K562 (cell line): ENCODE measurements around the gene WTAP. TPM values are rescaled to one million over a fixed set of nuclear protein-coding genes. Genes with fewer than 3 reads are reported as not detected.

Experiments used
- ATAC-seq: fragments of 200-7000 bp; cut with Tn5 transposase; 3 replicates; pipeline ENCODE4 v1.9.1; 2020; ENCODE audit warnings: moderate library complexity
- BruUV-seq: library from RNA; stranded (reverse); fragments of 400-500 nt; replicated peaks from 2 replicates; lab custom pipeline; 2021; lab: Mats Ljungman, UMichigan
- CTCF ChIA-PET: fragments of 300-600 bp; formaldehyde crosslinking; extraction: SDS; loops from one replicate; lab custom pipeline; 2021; ENCODE audit warnings: low intra/inter-chr PET ratio; lab: Yijun Ruan, JAX
- POLR2A ChIA-PET: fragments of 300-600, 350-650 bp; sonication (Branson Sonifier 250); formaldehyde crosslinking; extraction: SDS; loops from one replicate; lab custom pipeline; 2021; ENCODE audit warnings: antibody characterized with exemption, inconsistent platforms; lab: Yijun Ruan, JAX
- DNase-seq, 4 experiments: peaks; one replicate each; pipeline versions ENCODE4 v3.0.0 to v3.0.0-alpha.2; 2011 to 2018; ENCODE audit warnings: low spot score in 3 of 4, mixed read lengths in 3 of 4; ENCODE audit errors: extremely low read depth in 1 of 4
- FAIRE-seq: peaks from 2 replicates; lab custom pipeline; 2011; peaks lifted over from hg19 to GRCh38; lab: Jason Lieb, UNC
- H2AFZ ChIP-seq: 2 replicates; pipeline ENCODE4 v1.6.0; 2011; ENCODE audit warnings: low read depth, low read length, control low read depth, inconsistent platforms
- H3K27ac ChIP-seq: fragments of 200-600 bp; 3 replicates; pipeline ENCODE4 v1.8.0; 2011; ENCODE audit warnings: low read depth, mild to moderate bottlenecking, control low read depth, inconsistent platforms, low read length, moderate library complexity, mixed read lengths; ENCODE audit errors: extremely low read depth
- H3K27me3 ChIP-seq, 2 experiments: fragments of 300-600 bp in 1 of 2; 2 replicates in 1 of 2; 3 replicates in 1 of 2; pipeline versions ENCODE4 v1.6.0 to v1.8.0; 2011; ENCODE audit warnings: inconsistent platforms in 2 of 2, low read length in 2 of 2, mild to moderate bottlenecking in 1 of 2, mixed read lengths in 1 of 2, moderate library complexity in 1 of 2; ENCODE audit not compliant: control insufficient read depth in 2 of 2, insufficient read depth in 2 of 2
- H3K36me3 ChIP-seq: fragments of 300-600 bp; 3 replicates; pipeline ENCODE4 v1.8.0; 2011; ENCODE audit warnings: mild to moderate bottlenecking, low read length, inconsistent platforms; ENCODE audit not compliant: control insufficient read depth, insufficient read depth
- H3K4me1 ChIP-seq, 2 experiments: fragments of 200-600 bp in 1 of 2; replicated peaks in 1 of 2; 2 replicates in 1 of 2; 3 replicates in 1 of 2; pipeline versions ENCODE4 v1.5.1 to v1.8.0; 2011; ENCODE audit warnings: inconsistent platforms in 2 of 2, low read length in 2 of 2, mild to moderate bottlenecking in 1 of 2, mixed read lengths in 1 of 2, moderate library complexity in 1 of 2; ENCODE audit not compliant: control insufficient read depth in 2 of 2, insufficient read depth in 2 of 2
- H3K4me2 ChIP-seq: 2 replicates; pipeline ENCODE4 v1.6.1; 2011; ENCODE audit warnings: low read length, control low read depth, inconsistent platforms, mixed read lengths; ENCODE audit not compliant: insufficient read depth
- H3K4me3 ChIP-seq: fragments of 200-600 bp; sonication (generic), shearing (Covaris generic); 2 replicates; pipeline ENCODE4 v1.5.1; 2016; ENCODE audit warnings: control low read depth, inconsistent platforms
- H3K79me2 ChIP-seq: fragments of 200-600 bp; 3 replicates; pipeline ENCODE4 v1.8.0; 2011; ENCODE audit warnings: low read length, inconsistent platforms; ENCODE audit not compliant: control insufficient read depth, insufficient read depth
- H3K9ac ChIP-seq, 2 experiments: 2 replicates each; pipeline versions ENCODE4 v1.6.0 to v1.6.1; 2011; ENCODE audit warnings: low read depth in 2 of 2, low read length in 2 of 2, control low read depth in 1 of 2, inconsistent platforms in 1 of 2, mild to moderate bottlenecking in 1 of 2, mixed read lengths in 1 of 2; ENCODE audit not compliant: insufficient read depth in 1 of 2
- H3K9me1 ChIP-seq: one replicate; pipeline ENCODE4 v1.6.0; 2011; ENCODE audit warnings: inconsistent platforms, mild to moderate bottlenecking, low read length, moderate library complexity; ENCODE audit not compliant: control insufficient read depth, insufficient read depth
- H3K9me3 ChIP-seq: replicated peaks from 2 replicates; pipeline ENCODE4 v1.5.1; 2011; ENCODE audit warnings: low read depth, low read length, inconsistent platforms; ENCODE audit not compliant: control insufficient read depth, insufficient read depth
- H4K20me1 ChIP-seq: replicated peaks from 2 replicates; pipeline ENCODE4 v1.6.1; 2011; ENCODE audit warnings: low read length, inconsistent platforms, mixed read lengths; ENCODE audit not compliant: control insufficient read depth, insufficient read depth
- CEBPG ChIP-seq, 3 experiments: fragments of 200-800 bp in 1 of 3; sonication (Bioruptor generic) in 1 of 3; sonication (generic) in 1 of 3; formaldehyde crosslinking in 1 of 3; IDR thresholded peaks in 2 of 3; conservative IDR thresholded peaks in 1 of 3; 2 replicates each; pipeline versions ENCODE4 v1.6.1 to v1.8.0; 2016 to 2022; ENCODE audit warnings: missing compliant biosample characterization in 2 of 3, missing genetic modification characterization in 2 of 3, mild to moderate bottlenecking in 1 of 3, missing genetic modification reagents in 1 of 3
- E2F3 ChIP-seq: fragments of 250-450 bp; sonication (Bioruptor Pico); IDR thresholded peaks from 2 replicates; pipeline ENCODE4 v1.4.0; 2020; ENCODE audit warnings: mild to moderate bottlenecking
- FOXJ3 ChIP-seq: sonication (generic); formaldehyde crosslinking; IDR thresholded peaks from 2 replicates; pipeline ENCODE4 v1.4.0; 2020; ENCODE audit warnings: mild to moderate bottlenecking, missing genetic modification reagents
- GABPB1 ChIP-seq: sonication (generic); formaldehyde crosslinking; IDR thresholded peaks from 2 replicates; pipeline ENCODE4 v1.8.0; 2022; ENCODE audit warnings: mild to moderate bottlenecking, missing genetic modification reagents
- MAFF ChIP-seq: IDR thresholded peaks from 2 replicates; pipeline ENCODE4 v1.6.1; 2012; ENCODE audit warnings: low read length, improper control_type of control experiment
- MAFK ChIP-seq: IDR thresholded peaks from 2 replicates; pipeline ENCODE4 v1.6.1; 2011; ENCODE audit warnings: low read length, improper control_type of control experiment
- POLR2A ChIP-seq: fragments of 450-650 bp; conservative IDR thresholded peaks from 2 replicates; pipeline ENCODE4 v1.6.1; 2016
- POLR2AphosphoS5 ChIP-seq: IDR thresholded peaks from 2 replicates; pipeline ENCODE4 v1.6.1; 2011; ENCODE audit warnings: mild to moderate bottlenecking, low read depth, low read length, moderate library complexity; ENCODE audit not compliant: control insufficient read depth, insufficient read depth
- PRPF4 ChIP-seq: fragments of 200-400 bp; formaldehyde crosslinking; IDR thresholded peaks from one replicate; pipeline ENCODE4 v1.6.1; 2017; ENCODE audit warnings: low read length, low read depth, mild to moderate bottlenecking; ENCODE audit not compliant: insufficient read depth, poor library complexity, severe bottlenecking
- RFX7 ChIP-seq: fragments of 250-450 bp; sonication (Bioruptor Pico); IDR thresholded peaks from 2 replicates; pipeline ENCODE4 v1.5.1; 2021; ENCODE audit warnings: mild to moderate bottlenecking
- RHOXF2B ChIP-seq: fragments of 250-450 bp; sonication (Bioruptor Pico); conservative IDR thresholded peaks from 2 replicates; pipeline ENCODE4 v1.5.1; 2021
- ZNF589 ChIP-seq: fragments of 200-800 bp; sonication (Bioruptor generic); IDR thresholded peaks from 2 replicates; pipeline ENCODE4 v1.6.1; 2016; ENCODE audit warnings: low read depth, missing genetic modification characterization, missing compliant biosample characterization
- WGBS: fragments of 100-300 bp; shearing (Covaris generic); methylation state at CpG from one replicate; pipeline ENCODE4 v1.1.6; 2016; ENCODE audit warnings: low coverage, mixed read lengths; ENCODE audit not compliant: insufficient coverage; ENCODE audit errors: missing lambda C conversion rate; 5-methylcytosine and 5-hydroxymethylcytosine counted together
- in situ Hi-C: fragments of 300-500 bp; cut with MboI; formaldehyde crosslinking; loops from 4 replicates; pipeline ENCODE4 v1.15.0; 2018; ENCODE audit warnings: inconsistent platforms, mixed read lengths
- intact Hi-C: fragments of 100-400 bp; cut with micrococcal nuclease; formaldehyde crosslinking; loops from 2 replicates; pipeline ENCODE4 v1.14.2; 2022
- polyA plus RNA-seq, 8 experiments: library from polyadenylated mRNA; depleted of rRNA in 4 of 8; stranded (reverse) in 5 of 8; unstranded in 3 of 8; fragments of >200 nt; fragmentation: Nextera tagmentation in 2 of 8; fragmentation: Illumina TruSeq in 1 of 8; extraction: Ambion mirVana in 2 of 8; extraction: Trizol in 1 of 8; gene quantifications; 2 replicates each; pipeline versions ENCODE4 v1.2.1 to v1.2.3, GENCODE V29; 2011 to 2014; ENCODE audit warnings: inconsistent platforms in 1 of 8, missing spikeins in 1 of 8
- total RNA-seq, 7 experiments: library from RNA; depleted of rRNA in 6 of 7; stranded (reverse); fragments of >200 nt in 6 of 7; fragmentation: Illumina TruSeq in 2 of 7; extraction: Trizol in 2 of 7; gene quantifications; 2 replicates each; pipeline versions ENCODE4 v1.2.1 to v1.2.3, GENCODE V29; 2011 to 2021; ENCODE audit warnings: low replicate concordance in 1 of 7
- TF ChIP-seq, protein P1 (sequence below): fragments of 250-450 bp; sonication (Bioruptor Pico); IDR thresholded peaks from 2 replicates; pipeline ENCODE4 v1.5.0; 2022; ENCODE audit warnings: mild to moderate bottlenecking
- TF ChIP-seq, protein P2 (sequence below), 2 experiments: fragments of 450-650 bp; conservative IDR thresholded peaks; 2 replicates each; pipeline ENCODE4 v1.6.1; 2017; ENCODE audit warnings: mild to moderate bottlenecking in 2 of 2, moderate library complexity in 2 of 2
- TF ChIP-seq, protein P3 (sequence below): sonication (generic); formaldehyde crosslinking; IDR thresholded peaks from 2 replicates; pipeline ENCODE4 v1.8.0; 2022; ENCODE audit warnings: mild to moderate bottlenecking, missing genetic modification reagents

WTAP gene
- total and polyA plus RNA-seq, 9 of the 15 experiments (the other 6 are each of a cell fraction or from before 2014, with no cell fraction given): 52.4 to 156 (median 110) TPM

DNA sequence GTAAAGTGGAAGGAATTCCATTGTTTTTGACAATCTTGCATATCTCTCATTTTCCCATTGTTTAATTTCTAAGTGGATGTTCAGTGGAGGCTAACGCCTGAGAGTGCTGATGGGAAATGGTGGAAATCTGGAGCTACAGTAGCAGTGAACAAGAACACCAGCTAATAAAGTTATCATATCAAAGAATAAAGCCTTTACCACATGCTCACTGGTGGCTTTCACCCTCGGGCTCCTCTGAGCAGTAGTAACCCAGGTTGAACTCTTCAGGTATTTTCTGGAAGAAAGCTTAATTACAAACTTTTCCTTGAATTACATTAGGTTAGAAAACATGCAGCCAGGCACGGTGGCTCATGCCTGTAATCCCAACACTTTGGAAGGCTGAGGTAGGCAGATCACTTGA lies 24.1 kb downstream of the WTAP start (continued):
- TF ChIP-seq GABPB1 (no peak), POLR2AphosphoS5 (0 out of 2 replicates have a peak, but pooled peaks have one; percentile 22)

DNA sequence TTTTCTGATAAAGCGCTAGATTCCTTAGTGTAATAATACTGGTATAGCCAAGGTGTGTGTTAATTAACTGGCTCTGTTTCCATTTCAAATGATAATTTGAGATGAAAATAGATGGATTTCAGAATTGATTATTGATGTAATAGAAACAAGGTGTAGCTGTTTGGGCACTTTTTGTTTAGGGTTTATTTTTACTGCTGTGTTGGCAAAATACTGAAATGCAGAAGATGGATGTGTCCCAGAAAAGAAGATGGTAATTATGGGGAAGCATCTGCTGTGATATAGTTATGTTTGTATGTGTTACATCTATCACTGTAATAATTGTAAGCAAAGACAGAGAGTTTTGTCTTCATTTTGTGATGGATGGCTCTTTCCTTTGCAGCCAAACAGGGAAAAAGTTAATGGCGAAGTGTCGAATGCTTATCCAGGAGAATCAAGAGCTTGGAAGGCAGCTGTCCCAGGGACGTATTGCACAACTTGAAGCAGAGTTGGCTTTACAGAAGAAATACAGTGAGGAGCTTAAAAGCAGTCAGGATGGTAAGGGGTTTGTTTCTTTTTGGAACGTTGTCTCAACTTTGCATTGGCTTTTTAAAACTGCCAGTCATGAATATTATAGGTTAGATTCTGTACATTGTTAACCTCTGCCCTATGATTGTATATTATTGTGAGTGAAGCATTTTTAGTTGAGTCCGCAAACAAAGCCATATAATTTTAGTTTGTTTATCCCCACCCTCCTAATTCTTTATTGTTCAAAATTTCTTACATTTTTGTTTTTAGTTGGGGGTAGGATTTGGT lies 26.0 kb downstream of the WTAP start:
- Histone ChIP-seq H3K27ac (no peak overlapping the region), H3K4me1 (no peaks in the 10 kb centered on the region; a peak in 1 of 5 replicates), H2AFZ (no peak overlapping the region), H3K36me3 (peaks cover 98% of the 10 kb centered on the region), H3K79me2 (peaks cover 8% of the 10 kb centered on the region; the same call in 1 of the 3 replicates), H4K20me1 (no peaks in the 10 kb centered on the region), H3K9ac (no peak overlapping the region), H3K4me3 (no peak overlapping the region), H3K9me1 (no peaks in the 10 kb centered on the region), H3K9me3 (no peaks in the 10 kb centered on the region), H3K4me2 (no peak overlapping the region), H3K27me3 (no peaks in the 10 kb centered on the region)
- intact Hi-C loops (no loop called here), in situ Hi-C loops (no loop called here)
- ChIA-PET CTCF (no interaction called here), POLR2A (interaction anchor here (1.0 to 1.7 kb wide), 3 partner anchors 10 to 15 kb away, joined by 3 to 5 read pairs (median 4); no protein-coding TSS in a partner anchor)
- DNase-seq (no peak), ATAC-seq (no peak), FAIRE-seq (no peak)
- WGBS: 91% methylated on average over 6 of the region's 6 CpGs
- BruUV-seq: no TSS peak
- peak; percentile 49; the same call in 1 of the 2 replicates for TF ChIP-seq MAFF
- no peak for TF ChIP-seq PRPF4
- TF ChIP-seq, protein P1, sequence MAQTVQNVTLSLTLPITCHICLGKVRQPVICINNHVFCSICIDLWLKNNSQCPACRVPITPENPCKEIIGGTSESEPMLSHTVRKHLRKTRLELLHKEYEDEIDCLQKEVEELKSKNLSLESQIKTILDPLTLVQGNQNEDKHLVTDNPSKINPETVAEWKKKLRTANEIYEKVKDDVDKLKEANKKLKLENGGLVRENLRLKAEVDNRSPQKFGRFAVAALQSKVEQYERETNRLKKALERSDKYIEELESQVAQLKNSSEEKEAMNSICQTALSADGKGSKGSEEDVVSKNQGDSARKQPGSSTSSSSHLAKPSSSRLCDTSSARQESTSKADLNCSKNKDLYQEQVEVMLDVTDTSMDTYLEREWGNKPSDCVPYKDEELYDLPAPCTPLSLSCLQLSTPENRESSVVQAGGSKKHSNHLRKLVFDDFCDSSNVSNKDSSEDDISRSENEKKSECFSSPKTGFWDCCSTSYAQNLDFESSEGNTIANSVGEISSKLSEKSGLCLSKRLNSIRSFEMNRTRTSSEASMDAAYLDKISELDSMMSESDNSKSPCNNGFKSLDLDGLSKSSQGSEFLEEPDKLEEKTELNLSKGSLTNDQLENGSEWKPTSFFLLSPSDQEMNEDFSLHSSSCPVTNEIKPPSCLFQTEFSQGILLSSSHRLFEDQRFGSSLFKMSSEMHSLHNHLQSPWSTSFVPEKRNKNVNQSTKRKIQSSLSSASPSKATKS (CRISPR knock-in tag): no peak
- TF ChIP-seq MAFK: peak; percentile 24; the same call in 1 of the 2 replicates
- 0 out of 2 replicates have a peak, but pooled peaks have one; percentile 40 for TF ChIP-seq POLR2A
- no peak for TF ChIP-seq FOXJ3 (CRISPR knock-in tag)
- TF ChIP-seq RHOXF2B (CRISPR knock-in tag): no peak
- no peak for TF ChIP-seq E2F3
- TF ChIP-seq, protein P2, sequence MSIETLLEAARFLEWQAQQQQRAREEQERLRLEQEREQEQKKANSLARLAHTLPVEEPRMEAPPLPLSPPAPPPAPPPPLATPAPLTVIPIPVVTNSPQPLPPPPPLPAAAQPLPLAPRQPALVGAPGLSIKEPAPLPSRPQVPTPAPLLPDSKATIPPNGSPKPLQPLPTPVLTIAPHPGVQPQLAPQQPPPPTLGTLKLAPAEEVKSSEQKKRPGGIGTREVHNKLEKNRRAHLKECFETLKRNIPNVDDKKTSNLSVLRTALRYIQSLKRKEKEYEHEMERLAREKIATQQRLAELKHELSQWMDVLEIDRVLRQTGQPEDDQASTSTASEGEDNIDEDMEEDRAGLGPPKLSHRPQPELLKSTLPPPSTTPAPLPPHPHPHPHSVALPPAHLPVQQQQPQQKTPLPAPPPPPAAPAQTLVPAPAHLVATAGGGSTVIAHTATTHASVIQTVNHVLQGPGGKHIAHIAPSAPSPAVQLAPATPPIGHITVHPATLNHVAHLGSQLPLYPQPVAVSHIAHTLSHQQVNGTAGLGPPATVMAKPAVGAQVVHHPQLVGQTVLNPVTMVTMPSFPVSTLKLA (conservative IDR thresholded peaks at IDR 0.05): no peak
- no peak for TF ChIP-seq ZNF589 (CRISPR knock-in tag)
- TF ChIP-seq RFX7 (CRISPR knock-in tag): no peak
- TF ChIP-seq CEBPG (CRISPR knock-in tag; IDR thresholded peaks at IDR 0.05): 0 out of 2 replicates have a peak, but pooled peaks have one; percentile 24
- TF ChIP-seq CEBPG (tag; conservative IDR thresholded peaks at IDR 0.05 in 1 of 2, IDR thresholded peaks at IDR 0.05 in 1 of 2): peak; percentile 47 to 54; a peak in 3 of 4 replicates
- TF ChIP-seq, protein P3, sequence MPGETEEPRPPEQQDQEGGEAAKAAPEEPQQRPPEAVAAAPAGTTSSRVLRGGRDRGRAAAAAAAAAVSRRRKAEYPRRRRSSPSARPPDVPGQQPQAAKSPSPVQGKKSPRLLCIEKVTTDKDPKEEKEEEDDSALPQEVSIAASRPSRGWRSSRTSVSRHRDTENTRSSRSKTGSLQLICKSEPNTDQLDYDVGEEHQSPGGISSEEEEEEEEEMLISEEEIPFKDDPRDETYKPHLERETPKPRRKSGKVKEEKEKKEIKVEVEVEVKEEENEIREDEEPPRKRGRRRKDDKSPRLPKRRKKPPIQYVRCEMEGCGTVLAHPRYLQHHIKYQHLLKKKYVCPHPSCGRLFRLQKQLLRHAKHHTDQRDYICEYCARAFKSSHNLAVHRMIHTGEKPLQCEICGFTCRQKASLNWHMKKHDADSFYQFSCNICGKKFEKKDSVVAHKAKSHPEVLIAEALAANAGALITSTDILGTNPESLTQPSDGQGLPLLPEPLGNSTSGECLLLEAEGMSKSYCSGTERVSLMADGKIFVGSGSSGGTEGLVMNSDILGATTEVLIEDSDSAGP (CRISPR knock-in tag): no peak
